ENCODE results near the gene FUT1.

DNA sequence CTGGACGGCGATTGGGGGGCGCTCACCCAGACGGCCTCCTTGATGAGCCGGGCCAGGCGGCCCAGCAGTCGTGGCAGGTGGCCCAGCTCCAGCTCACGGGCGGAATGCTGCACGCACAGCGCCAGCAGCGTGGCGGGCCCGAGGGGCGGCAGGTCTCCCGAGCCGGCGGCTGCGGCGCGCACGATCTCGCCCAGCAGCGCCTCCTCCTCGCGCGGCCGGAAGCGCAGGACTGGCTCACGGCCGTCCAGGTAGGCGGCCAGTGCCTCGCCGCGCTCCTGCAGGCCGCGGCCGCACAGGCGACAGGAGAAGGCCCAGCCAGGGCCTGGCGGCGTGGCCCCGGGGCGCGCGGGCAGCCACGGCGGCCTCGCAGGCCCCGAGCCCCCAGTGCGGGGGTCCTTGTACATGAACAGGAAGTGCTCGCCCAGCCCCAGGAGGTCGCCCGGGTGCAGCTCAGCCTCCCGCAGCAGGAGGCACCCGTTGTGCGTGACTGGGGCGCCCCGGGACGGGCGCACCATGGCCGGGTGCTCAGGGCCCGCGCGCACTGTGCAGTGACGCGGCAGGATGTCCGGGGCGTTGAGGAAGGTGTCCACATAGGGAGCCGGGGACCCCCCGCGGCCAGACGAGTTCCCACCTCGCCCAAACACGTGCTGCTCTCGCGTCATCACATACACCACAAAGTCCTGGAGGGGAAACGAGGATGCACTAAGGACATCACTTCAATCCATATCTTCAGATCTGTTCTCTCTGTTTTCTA is 23.4 kb downstream of the FUT1 start:
- TF ChIP-seq ZFX (IDR thresholded peaks at IDR 0.05) = no peak
- TF ChIP-seq POLR2A (IDR thresholded peaks at IDR 0.05; ENCODE audit: borderline replicate concordance, extremely low read depth, insufficient read depth, insufficient read length) = no peak
- TF ChIP-seq POLR2AphosphoS5 (IDR thresholded peaks at IDR 0.05; ENCODE audit: low read depth, low read length) = no peak
- no peak for TF ChIP-seq REST (IDR thresholded peaks at IDR 0.05; ENCODE audit: low read depth)
- TF ChIP-seq EZH2phosphoT487 (IDR thresholded peaks at IDR 0.05; ENCODE audit: borderline replicate concordance) = no peak

All from HCT116 (cell line).